Thyroid gland (tissue), 4 donors: ENCODE measurements around the gene GLIS1.

Source experiments
- POLR2A ChIP-seq, 2 donors: fragments of 450-650 bp; IDR thresholded peaks; one replicate each; pipeline ENCODE4 v1.6.1; 2017; ENCODE audit warnings: antibody characterized with exemption in 2 of 2, mild to moderate bottlenecking in 2 of 2, moderate library complexity in 1 of 2
- TF ChIP-seq, protein P1 (sequence below), 6 experiments: fragments of 200-600 bp in 3 of 6; fragments of 450-650 bp in 3 of 6; sonication (generic) in 3 of 6; IDR thresholded peaks; one replicate each; pipeline ENCODE4 v1.5.1; 2016 to 2019; ENCODE audit warnings: antibody characterized with exemption in 6 of 6, mild to moderate bottlenecking in 2 of 6, inconsistent platforms in 1 of 6, moderate library complexity in 1 of 6

DNA sequence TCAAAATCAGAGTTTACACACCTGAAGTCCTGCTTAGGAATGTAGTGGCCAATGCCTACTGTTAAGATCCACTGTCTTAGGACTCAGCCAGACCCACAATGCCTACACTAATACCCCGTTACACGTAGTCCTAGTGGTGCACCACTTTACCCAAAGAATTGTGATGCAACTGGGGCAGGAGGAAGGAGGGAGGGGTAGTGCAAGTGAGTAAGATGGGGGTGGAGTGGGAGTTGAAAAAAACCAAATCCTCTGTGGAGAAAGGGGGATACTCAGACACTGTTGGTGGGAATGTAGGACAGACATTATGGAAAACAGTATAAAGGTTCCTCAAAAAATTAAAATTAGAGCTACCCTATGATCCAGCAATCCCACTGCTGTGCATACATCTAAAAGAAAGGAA lies 19.5 kb downstream of the GLIS1 start:
- TF ChIP-seq, protein P1, sequence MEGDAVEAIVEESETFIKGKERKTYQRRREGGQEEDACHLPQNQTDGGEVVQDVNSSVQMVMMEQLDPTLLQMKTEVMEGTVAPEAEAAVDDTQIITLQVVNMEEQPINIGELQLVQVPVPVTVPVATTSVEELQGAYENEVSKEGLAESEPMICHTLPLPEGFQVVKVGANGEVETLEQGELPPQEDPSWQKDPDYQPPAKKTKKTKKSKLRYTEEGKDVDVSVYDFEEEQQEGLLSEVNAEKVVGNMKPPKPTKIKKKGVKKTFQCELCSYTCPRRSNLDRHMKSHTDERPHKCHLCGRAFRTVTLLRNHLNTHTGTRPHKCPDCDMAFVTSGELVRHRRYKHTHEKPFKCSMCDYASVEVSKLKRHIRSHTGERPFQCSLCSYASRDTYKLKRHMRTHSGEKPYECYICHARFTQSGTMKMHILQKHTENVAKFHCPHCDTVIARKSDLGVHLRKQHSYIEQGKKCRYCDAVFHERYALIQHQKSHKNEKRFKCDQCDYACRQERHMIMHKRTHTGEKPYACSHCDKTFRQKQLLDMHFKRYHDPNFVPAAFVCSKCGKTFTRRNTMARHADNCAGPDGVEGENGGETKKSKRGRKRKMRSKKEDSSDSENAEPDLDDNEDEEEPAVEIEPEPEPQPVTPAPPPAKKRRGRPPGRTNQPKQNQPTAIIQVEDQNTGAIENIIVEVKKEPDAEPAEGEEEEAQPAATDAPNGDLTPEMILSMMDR (IDR thresholded peaks at IDR 0.05) = no peak
- no peak for TF ChIP-seq POLR2A (IDR thresholded peaks at IDR 0.05)
